K562 (cell line): ENCODE data around the gene GDF15. TPM values are rescaled to one million over a fixed set of nuclear protein-coding genes. Genes with fewer than 3 reads are reported as not detected.

Experiments used
- ARID3B ChIP-seq: fragments of 250-450 bp; sonication (Bioruptor Pico); IDR thresholded peaks from 2 replicates; pipeline ENCODE4 v1.4.0; 2020; ENCODE audit warnings: borderline replicate concordance
- BCL6 ChIP-seq: fragments of 250-450 bp; sonication (Bioruptor Pico); IDR thresholded peaks from 2 replicates; pipeline ENCODE4 v1.4.0; 2020
- ELK3 ChIP-seq: fragments of 450-650 bp; formaldehyde crosslinking; IDR thresholded peaks from 2 replicates; pipeline ENCODE4 v1.4.0; 2020; ENCODE audit warnings: mild to moderate bottlenecking
- FOS ChIP-seq: IDR thresholded peaks from 3 replicates; pipeline ENCODE4 v1.6.1; 2011; ENCODE audit not compliant: insufficient read length; ENCODE audit errors: extremely low read depth
- HOXB6 ChIP-seq: fragments of 250-450 bp; sonication (Bioruptor Pico); IDR thresholded peaks from 2 replicates; pipeline ENCODE4 v1.5.1; 2022; ENCODE audit warnings: mild to moderate bottlenecking, borderline replicate concordance
- IFI16 ChIP-seq: fragments of 250-450 bp; sonication (Bioruptor Pico); IDR thresholded peaks from 2 replicates; pipeline ENCODE4 v2.1.2; 2022; ENCODE audit warnings: mild to moderate bottlenecking, inconsistent platforms
- NR3C1 ChIP-seq: sonication (generic); formaldehyde crosslinking; IDR thresholded peaks from 2 replicates; pipeline ENCODE4 v1.8.1; 2022; ENCODE audit warnings: missing genetic modification reagents
- TCF7L2 ChIP-seq: fragments of 150-350 bp; IDR thresholded peaks from 2 replicates; pipeline ENCODE4 v1.6.1; 2016; ENCODE audit warnings: low read depth, mild to moderate bottlenecking, low read length, moderate library complexity
- ZBTB17 ChIP-seq: fragments of 450-650 bp; formaldehyde crosslinking; IDR thresholded peaks from 2 replicates; pipeline ENCODE4 v1.4.0; 2020; ENCODE audit warnings: mild to moderate bottlenecking
- ZBTB40 ChIP-seq, 2 experiments: fragments of 450-650 bp in 1 of 2; sonication (generic) in 1 of 2; formaldehyde crosslinking in 1 of 2; IDR thresholded peaks; 2 replicates each; pipeline versions ENCODE4 v1.7.1 to v1.9.0; 2016 to 2022; ENCODE audit warnings: inconsistent platforms in 1 of 2, mild to moderate bottlenecking in 1 of 2, missing genetic modification reagents in 1 of 2
- ZNF592 ChIP-seq: fragments of 450-650 bp; IDR thresholded peaks from 2 replicates; pipeline ENCODE4 v1.6.1; 2017; ENCODE audit warnings: antibody characterized with exemption, mild to moderate bottlenecking
- ZNF717 ChIP-seq: fragments of 250-450 bp; sonication (Bioruptor Pico); IDR thresholded peaks from 2 replicates; pipeline ENCODE4 v1.5.0; 2021
- ZNF75A ChIP-seq: fragments of 450-650 bp; formaldehyde crosslinking; IDR thresholded peaks from 2 replicates; pipeline ENCODE4 v1.4.0; 2020; ENCODE audit warnings: mild to moderate bottlenecking
- polyA plus RNA-seq, 8 experiments: library from polyadenylated mRNA; depleted of rRNA in 4 of 8; stranded (reverse) in 5 of 8; unstranded in 3 of 8; fragments of >200 nt; fragmentation: Nextera tagmentation in 2 of 8; fragmentation: Illumina TruSeq in 1 of 8; extraction: Ambion mirVana in 2 of 8; extraction: Trizol in 1 of 8; gene quantifications; 2 replicates each; pipeline versions ENCODE4 v1.2.1 to v1.2.3, GENCODE V29; 2011 to 2014; ENCODE audit warnings: inconsistent platforms in 1 of 8, missing spikeins in 1 of 8
- total RNA-seq, 7 experiments: library from RNA; depleted of rRNA in 6 of 7; stranded (reverse); fragments of >200 nt in 6 of 7; fragmentation: Illumina TruSeq in 2 of 7; extraction: Trizol in 2 of 7; gene quantifications; 2 replicates each; pipeline versions ENCODE4 v1.2.1 to v1.2.3, GENCODE V29; 2011 to 2021; ENCODE audit warnings: low replicate concordance in 1 of 7

The GDF15 gene
- total and polyA plus RNA-seq, 9 of the 15 experiments (the other 6 are each of a cell fraction or from before 2014, with no cell fraction given) = 2.3 to 82.4 (median 12.5) TPM

GRCh38 chr19:18366021-18366435, 19.9 kb upstream of the GDF15 start (continued):
- TF ChIP-seq ZBTB40 (IDR thresholded peaks at IDR 0.05) (no peak), ZBTB40 (CRISPR knock-in tag; IDR thresholded peaks at IDR 0.05) (no peak), BCL6 (CRISPR knock-in tag) (0 out of 2 replicates have a peak, but pooled peaks have one; percentile 8), ZNF717 (no peak), ZNF592 (peak; percentile 69; the same call in 1 of the 2 replicates), ZBTB17 (CRISPR knock-in tag) (no peak), IFI16 (no peak), ARID3B (no peak), NR3C1 (CRISPR knock-in tag) (no peak), HOXB6 (CRISPR knock-in tag) (no peak), ELK3 (no peak), ZNF75A (CRISPR knock-in tag) (no peak), FOS (no peak), TCF7L2 (no peak)
